Esophagus squamous epithelium (tissue), 4 donors: ENCODE data around the gene FGF14.

ENCODE experiments used
- POLR2A ChIP-seq, 4 donors: fragments of 450-650 bp; IDR thresholded peaks; one replicate each; pipeline ENCODE4 v1.6.1; 2017; ENCODE audit warnings: antibody characterized with exemption in 4 of 4, mild to moderate bottlenecking in 4 of 4, moderate library complexity in 3 of 4
- TF ChIP-seq, protein P1 (sequence below), 6 experiments: fragments of 450-650 bp in 4 of 6; fragments of 200-600 bp in 2 of 6; sonication (generic) in 2 of 6; IDR thresholded peaks; one replicate each; pipeline ENCODE4 v1.5.1; 2016 to 2019; ENCODE audit warnings: antibody characterized with exemption in 6 of 6, mild to moderate bottlenecking in 4 of 6, moderate library complexity in 4 of 6

DNA sequence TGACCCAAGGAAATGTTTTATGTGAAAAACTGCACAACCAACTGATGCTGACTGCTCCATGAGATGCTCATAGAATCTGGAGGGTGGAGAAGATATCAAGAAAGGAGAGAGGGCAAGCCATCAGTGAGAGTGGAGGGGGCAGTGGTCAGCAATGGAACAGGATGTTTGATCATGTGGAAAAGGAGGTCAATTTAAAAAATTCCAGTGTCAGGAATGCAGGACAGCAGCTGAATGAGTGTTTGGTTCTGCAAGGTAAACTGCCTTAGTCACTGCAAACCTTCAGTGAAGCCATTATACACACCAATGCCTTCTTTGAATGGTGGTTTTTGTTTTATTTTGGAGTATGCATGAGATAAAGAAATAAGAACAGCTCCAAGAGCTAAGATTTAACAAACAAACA is 121.5 kb downstream of the FGF14 start:
- TF ChIP-seq, protein P1, sequence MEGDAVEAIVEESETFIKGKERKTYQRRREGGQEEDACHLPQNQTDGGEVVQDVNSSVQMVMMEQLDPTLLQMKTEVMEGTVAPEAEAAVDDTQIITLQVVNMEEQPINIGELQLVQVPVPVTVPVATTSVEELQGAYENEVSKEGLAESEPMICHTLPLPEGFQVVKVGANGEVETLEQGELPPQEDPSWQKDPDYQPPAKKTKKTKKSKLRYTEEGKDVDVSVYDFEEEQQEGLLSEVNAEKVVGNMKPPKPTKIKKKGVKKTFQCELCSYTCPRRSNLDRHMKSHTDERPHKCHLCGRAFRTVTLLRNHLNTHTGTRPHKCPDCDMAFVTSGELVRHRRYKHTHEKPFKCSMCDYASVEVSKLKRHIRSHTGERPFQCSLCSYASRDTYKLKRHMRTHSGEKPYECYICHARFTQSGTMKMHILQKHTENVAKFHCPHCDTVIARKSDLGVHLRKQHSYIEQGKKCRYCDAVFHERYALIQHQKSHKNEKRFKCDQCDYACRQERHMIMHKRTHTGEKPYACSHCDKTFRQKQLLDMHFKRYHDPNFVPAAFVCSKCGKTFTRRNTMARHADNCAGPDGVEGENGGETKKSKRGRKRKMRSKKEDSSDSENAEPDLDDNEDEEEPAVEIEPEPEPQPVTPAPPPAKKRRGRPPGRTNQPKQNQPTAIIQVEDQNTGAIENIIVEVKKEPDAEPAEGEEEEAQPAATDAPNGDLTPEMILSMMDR (IDR thresholded peaks at IDR 0.05), result no peak
- TF ChIP-seq POLR2A (IDR thresholded peaks at IDR 0.05), result no peak
